Measurements from ENCODE around the gene WIPF3. TPM values are rescaled to one million over a fixed set of nuclear protein-coding genes. Genes with fewer than 3 reads are reported as not detected.

WIPF3 gene
- total RNA-seq, 1 experiment from 2014 or later = 0.26 TPM

DNA sequence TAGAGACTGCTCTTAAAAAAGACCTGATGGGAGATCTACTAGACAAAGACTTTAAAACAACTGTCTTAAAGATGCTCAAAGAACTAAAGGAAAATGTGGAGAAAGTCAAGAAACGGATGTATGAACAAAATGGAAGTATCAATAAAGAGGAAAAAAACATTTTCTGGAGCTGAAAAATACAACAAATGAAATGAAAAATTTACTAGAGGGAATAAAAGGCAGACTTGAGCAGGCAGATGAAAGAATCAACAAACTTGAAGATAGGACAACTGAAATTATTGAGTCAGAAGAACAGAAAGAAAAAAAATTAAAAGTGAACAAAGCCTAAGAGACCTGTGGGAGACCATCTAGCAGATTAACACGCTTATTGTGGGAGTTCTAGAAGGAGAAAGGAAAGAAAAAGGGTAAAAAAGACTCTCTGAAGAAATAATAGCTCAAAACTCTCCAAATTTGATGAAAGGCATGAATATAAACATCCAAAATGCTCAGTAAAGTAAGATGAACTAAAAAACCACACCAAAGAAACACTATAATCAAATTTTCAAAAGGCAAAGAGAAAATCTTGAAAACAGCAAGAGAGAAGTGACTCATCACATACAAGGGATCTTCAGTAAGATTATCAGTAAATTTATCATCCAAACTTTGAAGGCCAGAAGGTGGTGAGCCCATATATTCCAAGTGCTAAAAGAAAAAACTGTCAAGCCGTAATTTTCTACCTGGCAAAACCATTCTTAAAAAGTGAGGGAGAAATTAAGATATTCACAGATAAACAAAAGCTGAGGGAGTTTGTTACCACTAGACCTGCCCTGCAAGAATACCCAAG, 100.1 kb downstream of the WIPF3 start:
- H3F3A ChIP-seq (ENCODE audit: insufficient read depth, low read depth) = no peaks in the 10 kb centered on the region
- no peak overlapping the region for H3K4me3 ChIP-seq
- ChIA-PET POLR2A (ENCODE audit: unreplicated experiment) (interaction anchor here (0.7 kb wide), 1 partner anchor 844 kb away, joined by 14 read pairs; no protein-coding TSS in a partner anchor), CTCF (no interaction called here)
- H3K9me2 ChIP-seq (ENCODE audit: insufficient read depth) = no peaks in the 10 kb centered on the region
- no peaks in the 10 kb centered on the region for H3K4me1 ChIP-seq (replicated peaks; ENCODE audit: insufficient read depth)
- no peaks in the 10 kb centered on the region for H4K20me1 ChIP-seq (ENCODE audit: insufficient read depth)
- H3K4me2 ChIP-seq = no peak overlapping the region
- no peak for DNase-seq
- H3K9me3 ChIP-seq (ENCODE audit: insufficient read depth, low read depth) = peaks cover 22% of the 10 kb centered on the region; the same call in 1 of the 2 replicates
- no peaks in the 10 kb centered on the region for H3K27me3 ChIP-seq (ENCODE audit: insufficient read depth, low read depth)
- H3K79me2 ChIP-seq (ENCODE audit: low read depth) = no peaks in the 10 kb centered on the region
- H3K36me3 ChIP-seq (ENCODE audit: low read depth) = no peaks in the 10 kb centered on the region
- intact Hi-C loops (cut with micrococcal nuclease; ENCODE audit: unreplicated experiment) = no loop called here
- no peak overlapping the region for H2AFZ ChIP-seq
- H3K27ac ChIP-seq = no peak overlapping the region
- no peak for TF ChIP-seq CTCF (conservative IDR thresholded peaks at IDR 0.05)
- TF ChIP-seq EZH2 (IDR thresholded peaks at IDR 0.05; ENCODE audit: low read depth) = no peak
- BruUV-seq (replicated peaks) = no TSS peak

- ChIA-PET CTCF (no interaction called here), POLR2A (ENCODE audit: unreplicated experiment) (no interaction called here)
- intact Hi-C loops (cut with micrococcal nuclease; ENCODE audit: unreplicated experiment) = no loop called here
- no peak for DNase-seq
- no peaks in the 10 kb centered on the region for H4K20me1 ChIP-seq (ENCODE audit: insufficient read depth)
- no peak overlapping the region for H2AFZ ChIP-seq
- H3K27me3 ChIP-seq (ENCODE audit: insufficient read depth, low read depth) = no peaks in the 10 kb centered on the region
- no peaks in the 10 kb centered on the region for H3F3A ChIP-seq (ENCODE audit: insufficient read depth, low read depth)
- TF ChIP-seq CTCF (conservative IDR thresholded peaks at IDR 0.05) (no peak), EZH2 (IDR thresholded peaks at IDR 0.05; ENCODE audit: low read depth) (no peak)
- H3K79me2 ChIP-seq (ENCODE audit: low read depth) = no peaks in the 10 kb centered on the region
- no peaks in the 10 kb centered on the region for H3K9me2 ChIP-seq (ENCODE audit: insufficient read depth)
- no peaks in the 10 kb centered on the region for H3K36me3 ChIP-seq (ENCODE audit: low read depth)
- no TSS peak for BruUV-seq (replicated peaks)
- no peaks in the 10 kb centered on the region for H3K4me1 ChIP-seq (replicated peaks; ENCODE audit: insufficient read depth)
- no peak overlapping the region for H3K4me2 ChIP-seq
- H3K9me3 ChIP-seq (ENCODE audit: insufficient read depth, low read depth) = no peaks in the 10 kb centered on the region
- no peak overlapping the region for H3K27ac ChIP-seq
- no peak overlapping the region for H3K4me3 ChIP-seq
These were observed 107.9 kb downstream of the WIPF3 start for GRCh38 chr7:29914180-29914579.

GRCh38 chr7:29915481-29916215, 109.3 kb downstream of the WIPF3 start:
- Histone ChIP-seq H3K4me2 (no peak overlapping the region), H2AFZ (no peak overlapping the region), H3K9me3 (ENCODE audit: insufficient read depth, low read depth) (no peaks in the 10 kb centered on the region), H3K27me3 (ENCODE audit: insufficient read depth, low read depth) (no peaks in the 10 kb centered on the region), H4K20me1 (ENCODE audit: insufficient read depth) (no peaks in the 10 kb centered on the region), H3K4me3 (no peak overlapping the region), H3K4me1 (replicated peaks; ENCODE audit: insufficient read depth) (no peaks in the 10 kb centered on the region), H3K79me2 (ENCODE audit: low read depth) (no peaks in the 10 kb centered on the region), H3K27ac (no peak overlapping the region), H3K36me3 (ENCODE audit: low read depth) (no peaks in the 10 kb centered on the region), H3F3A (ENCODE audit: insufficient read depth, low read depth) (no peaks in the 10 kb centered on the region), H3K9me2 (ENCODE audit: insufficient read depth) (no peaks in the 10 kb centered on the region)
- DNase-seq = no peak
- CTCF ChIA-PET = no interaction called here
- intact Hi-C loops (cut with micrococcal nuclease; ENCODE audit: unreplicated experiment) = no loop called here
- POLR2A ChIA-PET (ENCODE audit: unreplicated experiment) = no interaction called here
- BruUV-seq (replicated peaks) = no TSS peak
- TF ChIP-seq CTCF (conservative IDR thresholded peaks at IDR 0.05) = no peak
- TF ChIP-seq EZH2 (IDR thresholded peaks at IDR 0.05; ENCODE audit: low read depth) = no peak
